Kidney (tissue), 14 donors: ENCODE data around the gene CNPY2. TPM values are rescaled to one million over a fixed set of nuclear protein-coding genes. Genes with fewer than 3 reads are reported as not detected.
"Not testable (repeated sequence)": the region's sequence is repeated elsewhere in the genome, so short reads cannot be mapped to it uniquely, and the experiment has no call there.

Source experiments
- DNase-seq, 5 donors: peaks; one replicate each; pipeline ENCODE4 v3.0.0-alpha.2; 2013 to 2020
- FAIRE-seq: peaks from 2 replicates; lab custom pipeline; 2012; peaks lifted over from hg19 to GRCh38; lab: Jason Lieb, UNC
- H3K27ac ChIP-seq, 2 donors: one replicate each; pipeline ENCODE4 v1.7.0; 2013; ENCODE audit warnings: low read depth in 2 of 2, low read length in 2 of 2, inconsistent platforms in 1 of 2
- H3K27me3 ChIP-seq: one replicate; pipeline ENCODE4 v1.7.1; 2013; ENCODE audit warnings: low read length, inconsistent platforms; ENCODE audit not compliant: control insufficient read depth, insufficient read depth
- H3K36me3 ChIP-seq, 3 donors: one replicate each; pipeline versions ENCODE4 v1.7.0 to v1.7.1; 2013; ENCODE audit warnings: low read length in 3 of 3, control low read depth in 1 of 3, inconsistent platforms in 1 of 3; ENCODE audit not compliant: insufficient read depth in 3 of 3, control insufficient read depth in 2 of 3
- H3K4me1 ChIP-seq, 3 donors: one replicate each; pipeline versions ENCODE4 v1.7.0 to v1.7.1; 2013; ENCODE audit warnings: low read length in 3 of 3, inconsistent platforms in 1 of 3, low read depth in 1 of 3; ENCODE audit not compliant: control insufficient read depth in 2 of 3, insufficient read depth in 2 of 3
- H3K4me3 ChIP-seq, 3 donors: one replicate each; pipeline versions ENCODE4 v1.7.0 to v1.8.1; 2013; ENCODE audit warnings: low read length in 3 of 3, control low read depth in 1 of 3, inconsistent platforms in 1 of 3
- H3K9ac ChIP-seq, 3 donors: one replicate each; pipeline versions ENCODE4 v1.7.0 to v1.7.1; 2013; ENCODE audit warnings: low read length in 3 of 3, control low read depth in 1 of 3, inconsistent platforms in 1 of 3
- H3K9me3 ChIP-seq, 3 donors: one replicate each; pipeline versions ENCODE4 v1.7.0 to v1.7.1; 2013; ENCODE audit warnings: low read length in 3 of 3, control low read depth in 1 of 3, inconsistent platforms in 1 of 3; ENCODE audit not compliant: control insufficient read depth in 2 of 3, insufficient read depth in 1 of 3
- CTCF ChIP-seq: IDR thresholded peaks from 3 replicates; pipeline ENCODE4 v1.5.1; 2012; ENCODE audit warnings: mild to moderate bottlenecking, moderate library complexity, borderline replicate concordance; ENCODE audit not compliant: insufficient read depth; ENCODE audit errors: extremely low read depth
- intact Hi-C: fragments of 100-400 bp; cut with DNase I; formaldehyde crosslinking; loops from one replicate; pipeline ENCODE4 v1.11.1; 2022
- polyA plus RNA-seq: library from polyadenylated mRNA; stranded (reverse); fragments of 350-450 nt; fragmentation: Illumina TruSeq; extraction: RNeasy Lipid Tissue Mini Kit (QIAGEN cat#74804); gene quantifications from one replicate; pipeline ENCODE4 v1.2.3, GENCODE V29; 2014; ENCODE audit warnings: low read depth, low replicate concordance; ENCODE audit not compliant: insufficient read depth
- total RNA-seq: library from RNA; stranded (reverse); fragmentation: NEBNext Ultra II Directional; extraction: Animal tissue kit (Norgen Biotek cat#: 25700); gene quantifications from one replicate; pipeline ENCODE4 v1.2.1, GENCODE V29; 2021
- donor health status: control.
- donor health status: control.
- donor health status: control.
- donor health status: control.
- donor health status: control.
- donor health status: DM: yes; HTN: yes; CAD: no.
- donor health status: Normal renal cell carcinoma (clear cell type).

Gene CNPY2
- total and polyA plus RNA-seq, 2 donors from 2014 or later = 112 to 156 TPM

- no peaks in the 10 kb centered on the region for H3K9me3 ChIP-seq
- intact Hi-C loops = no loop called here
- H3K36me3 ChIP-seq = peaks cover 3 to 12% (median 6%) of the 10 kb centered on the region in 3 donors
- DNase-seq (no peak), FAIRE-seq (no peak)
- H3K27ac ChIP-seq = no peak within 1 kb of the TSS
- peaks cover 0 to 2% (median 0%) of the 10 kb centered on the region in 3 donors for H3K4me1 ChIP-seq
- H3K9ac ChIP-seq = peak within 1 kb of the TSS in 1 of 3 donors; percentile 30
- TF ChIP-seq CTCF = no peak
- H3K4me3 ChIP-seq = no peak within 1 kb of the TSS
- no peaks in the 10 kb centered on the region for H3K27me3 ChIP-seq
Observed at GRCh38 chr12:56338308-56339157, 22.7 kb upstream of the CNPY2 start, which contains the start of gene IL23A. IL23A (plus strand) TSS chr12:56338884; CDS start chr12:56339045, 161 bp downstream.

- no peak for FAIRE-seq
- H3K4me1 ChIP-seq = peaks cover 0 to 5% (median 2%) of the 10 kb centered on the region in 3 donors
- H3K9ac ChIP-seq = no peak overlapping the region
- no peak overlapping the region for H3K27ac ChIP-seq
- DNase-seq = no peak
- no peak overlapping the region for H3K4me3 ChIP-seq
- no peaks in the 10 kb centered on the region for H3K9me3 ChIP-seq
- TF ChIP-seq CTCF = no peak
- H3K36me3 ChIP-seq = peaks cover 0 to 4% (median 0%) of the 10 kb centered on the region in 3 donors
- intact Hi-C loops = no loop called here
- H3K27me3 ChIP-seq = no peaks in the 10 kb centered on the region
Observed at GRCh38 chr12:56337753-56338251, 22.0 kb upstream of the CNPY2 start.

- Histone ChIP-seq H3K9ac (no peak overlapping the region), H3K4me1 (peaks cover 0 to 7% (median 6%) of the 10 kb centered on the region in 3 donors), H3K27ac (no peak overlapping the region), H3K36me3 (no peaks in the 10 kb centered on the region), H3K9me3 (no peaks in the 10 kb centered on the region), H3K4me3 (no peak overlapping the region), H3K27me3 (no peaks in the 10 kb centered on the region)
- no peak for FAIRE-seq
- no peak for TF ChIP-seq CTCF
- no peak for DNase-seq
- intact Hi-C loops = no loop called here
Observed at GRCh38 chr12:56336361-56337167, 20.8 kb upstream of the CNPY2 start.

GRCh38 chr12:56335527-56335926 is 19.7 kb upstream of the CNPY2 start:
- H3K36me3 ChIP-seq, intact Hi-C loops, H3K9me3 ChIP-seq, H3K4me1 ChIP-seq, DNase-seq, FAIRE-seq, H3K9ac ChIP-seq, H3K27me3 ChIP-seq, H3K4me3 ChIP-seq, H3K27ac ChIP-seq: not testable (repeated sequence)
